ENCODE results near the gene NRXN3.

DNA sequence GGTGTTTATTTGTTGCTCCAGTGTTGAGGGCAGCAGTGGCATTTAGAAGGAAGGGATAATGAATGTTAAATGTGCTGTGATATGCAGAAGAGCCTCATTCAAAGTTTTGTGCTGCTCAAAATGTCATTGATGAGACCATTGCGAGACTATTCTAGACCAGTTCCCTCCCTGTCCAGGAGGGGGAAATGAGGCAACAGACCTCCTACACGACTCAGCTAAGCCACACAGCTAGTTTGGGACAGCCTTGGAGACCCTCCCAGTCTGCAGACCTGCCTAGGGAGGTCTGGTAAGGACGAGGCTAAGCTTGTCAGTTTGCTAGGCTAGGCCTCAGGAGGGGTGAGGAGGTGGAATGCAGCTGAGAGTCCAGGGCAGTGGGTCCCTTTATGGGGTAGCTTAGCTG, 116.0 kb downstream of the NRXN3 start:
- no peak for TF ChIP-seq POLR2A (IDR thresholded peaks at IDR 0.05)
- TF ChIP-seq, protein P1, sequence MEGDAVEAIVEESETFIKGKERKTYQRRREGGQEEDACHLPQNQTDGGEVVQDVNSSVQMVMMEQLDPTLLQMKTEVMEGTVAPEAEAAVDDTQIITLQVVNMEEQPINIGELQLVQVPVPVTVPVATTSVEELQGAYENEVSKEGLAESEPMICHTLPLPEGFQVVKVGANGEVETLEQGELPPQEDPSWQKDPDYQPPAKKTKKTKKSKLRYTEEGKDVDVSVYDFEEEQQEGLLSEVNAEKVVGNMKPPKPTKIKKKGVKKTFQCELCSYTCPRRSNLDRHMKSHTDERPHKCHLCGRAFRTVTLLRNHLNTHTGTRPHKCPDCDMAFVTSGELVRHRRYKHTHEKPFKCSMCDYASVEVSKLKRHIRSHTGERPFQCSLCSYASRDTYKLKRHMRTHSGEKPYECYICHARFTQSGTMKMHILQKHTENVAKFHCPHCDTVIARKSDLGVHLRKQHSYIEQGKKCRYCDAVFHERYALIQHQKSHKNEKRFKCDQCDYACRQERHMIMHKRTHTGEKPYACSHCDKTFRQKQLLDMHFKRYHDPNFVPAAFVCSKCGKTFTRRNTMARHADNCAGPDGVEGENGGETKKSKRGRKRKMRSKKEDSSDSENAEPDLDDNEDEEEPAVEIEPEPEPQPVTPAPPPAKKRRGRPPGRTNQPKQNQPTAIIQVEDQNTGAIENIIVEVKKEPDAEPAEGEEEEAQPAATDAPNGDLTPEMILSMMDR (IDR thresholded peaks at IDR 0.05) = no peak

Measured in heart left ventricle (tissue), 13 donors.